ENCODE measurements around the gene GRIA4.

DNA sequence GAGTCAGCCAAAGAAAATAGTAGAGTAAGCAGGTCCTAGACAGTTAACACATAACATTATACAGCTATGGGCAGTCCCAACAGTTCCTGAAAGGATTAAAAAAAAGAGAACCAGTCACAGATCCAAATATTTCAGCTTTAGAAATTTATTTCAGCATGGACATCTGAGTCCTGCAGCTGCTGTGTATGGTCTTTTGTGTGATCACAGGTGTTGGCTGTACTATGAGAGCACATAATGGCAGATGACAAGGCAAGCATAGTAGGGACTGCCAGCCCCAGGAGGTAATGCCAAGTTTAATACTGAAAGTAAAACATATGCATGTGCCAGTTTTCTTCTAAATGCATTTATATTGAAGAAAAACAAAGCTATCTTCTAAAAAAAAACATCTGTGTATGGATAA is 158.1 kb downstream of the GRIA4 start:
- TF ChIP-seq, protein P1, sequence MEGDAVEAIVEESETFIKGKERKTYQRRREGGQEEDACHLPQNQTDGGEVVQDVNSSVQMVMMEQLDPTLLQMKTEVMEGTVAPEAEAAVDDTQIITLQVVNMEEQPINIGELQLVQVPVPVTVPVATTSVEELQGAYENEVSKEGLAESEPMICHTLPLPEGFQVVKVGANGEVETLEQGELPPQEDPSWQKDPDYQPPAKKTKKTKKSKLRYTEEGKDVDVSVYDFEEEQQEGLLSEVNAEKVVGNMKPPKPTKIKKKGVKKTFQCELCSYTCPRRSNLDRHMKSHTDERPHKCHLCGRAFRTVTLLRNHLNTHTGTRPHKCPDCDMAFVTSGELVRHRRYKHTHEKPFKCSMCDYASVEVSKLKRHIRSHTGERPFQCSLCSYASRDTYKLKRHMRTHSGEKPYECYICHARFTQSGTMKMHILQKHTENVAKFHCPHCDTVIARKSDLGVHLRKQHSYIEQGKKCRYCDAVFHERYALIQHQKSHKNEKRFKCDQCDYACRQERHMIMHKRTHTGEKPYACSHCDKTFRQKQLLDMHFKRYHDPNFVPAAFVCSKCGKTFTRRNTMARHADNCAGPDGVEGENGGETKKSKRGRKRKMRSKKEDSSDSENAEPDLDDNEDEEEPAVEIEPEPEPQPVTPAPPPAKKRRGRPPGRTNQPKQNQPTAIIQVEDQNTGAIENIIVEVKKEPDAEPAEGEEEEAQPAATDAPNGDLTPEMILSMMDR (IDR thresholded peaks at IDR 0.05): no peak
- TF ChIP-seq POLR2A (IDR thresholded peaks at IDR 0.05): no peak

All from lower leg skin (tissue), 3 donors.